Peyer's patch (tissue), 4 donors: Measurements from ENCODE around the gene CDC42BPG. TPM values are rescaled to one million over a fixed set of nuclear protein-coding genes. Genes with fewer than 3 reads are reported as not detected.

Source experiments
- DNase-seq, 3 donors: peaks; one replicate each; pipeline ENCODE4 v3.0.0-alpha.2; 2017 to 2019
- H3K27ac ChIP-seq, 4 donors: fragments of 200-600 bp; sonication (generic); one replicate each; pipeline ENCODE4 v1.5.1; 2016 to 2019
- H3K27me3 ChIP-seq, 2 donors: fragments of 200-600 bp; sonication (generic); one replicate each; pipeline ENCODE4 v1.5.1; 2019
- H3K36me3 ChIP-seq, 3 donors: fragments of 200-600 bp; sonication (generic); one replicate each; pipeline ENCODE4 v1.5.1; 2016 to 2019
- H3K4me1 ChIP-seq, 4 donors: fragments of 200-600 bp; sonication (generic); one replicate each; pipeline ENCODE4 v1.5.1; 2016 to 2019
- H3K4me3 ChIP-seq, 4 donors: fragments of 200-600 bp; sonication (generic); 1 replicate in 3 of 4; 2 replicates in 1 of 4; pipeline ENCODE4 v1.5.1; 2016 to 2019; ENCODE audit warnings: mild to moderate bottlenecking in 1 of 4
- H3K9me3 ChIP-seq, 4 donors: fragments of 200-600 bp; sonication (generic); one replicate each; pipeline ENCODE4 v1.5.1; 2016 to 2019; ENCODE audit warnings: mild to moderate bottlenecking in 1 of 4
- POLR2A ChIP-seq, 2 donors: fragments of 450-650 bp; IDR thresholded peaks; one replicate each; pipeline ENCODE4 v1.5.1; 2017; ENCODE audit warnings: antibody characterized with exemption in 2 of 2, mild to moderate bottlenecking in 2 of 2, moderate library complexity in 2 of 2
- total RNA-seq, 4 donors: library from RNA; depleted of rRNA; stranded (reverse); fragments of >200 nt; gene quantifications; one replicate each; pipeline ENCODE4 v1.1.0, GENCODE V29; 2016
- TF ChIP-seq, protein P1 (sequence below), 6 experiments: fragments of 450-650 bp in 4 of 6; fragments of 200-600 bp in 2 of 6; sonication (generic) in 1 of 6; IDR thresholded peaks; one replicate each; pipeline ENCODE4 v1.5.1; 2017 to 2019; ENCODE audit warnings: antibody characterized with exemption in 6 of 6, mild to moderate bottlenecking in 3 of 6, moderate library complexity in 1 of 6

CDC42BPG gene
- total RNA-seq, 4 donors from 2014 or later, result 25.6 to 78.6 (median 52.1) TPM

DNA sequence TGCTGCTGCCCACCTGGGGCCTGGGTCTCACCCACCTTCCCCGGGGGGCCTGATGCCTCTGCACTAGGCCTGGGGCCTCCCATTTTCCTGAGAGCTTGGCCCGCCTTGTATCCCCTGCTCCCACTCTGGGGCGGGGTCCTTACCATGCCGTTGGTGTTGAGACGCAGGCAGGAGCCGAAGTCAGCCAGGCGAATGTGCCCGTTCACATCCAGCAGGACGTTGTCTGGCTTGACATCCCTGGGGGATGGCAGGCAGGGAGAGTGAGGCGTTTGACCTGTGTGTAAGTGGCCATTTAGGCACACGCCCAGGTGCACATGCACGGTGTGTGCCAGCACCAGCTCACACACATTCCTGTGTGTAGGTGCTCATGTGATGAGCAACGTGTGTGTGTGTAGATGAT lies 5.1 kb downstream of the CDC42BPG start:
- H3K27me3 ChIP-seq, result no peaks in the 10 kb centered on the region
- no peak overlapping the region for H3K4me3 ChIP-seq
- TF ChIP-seq, protein P1, sequence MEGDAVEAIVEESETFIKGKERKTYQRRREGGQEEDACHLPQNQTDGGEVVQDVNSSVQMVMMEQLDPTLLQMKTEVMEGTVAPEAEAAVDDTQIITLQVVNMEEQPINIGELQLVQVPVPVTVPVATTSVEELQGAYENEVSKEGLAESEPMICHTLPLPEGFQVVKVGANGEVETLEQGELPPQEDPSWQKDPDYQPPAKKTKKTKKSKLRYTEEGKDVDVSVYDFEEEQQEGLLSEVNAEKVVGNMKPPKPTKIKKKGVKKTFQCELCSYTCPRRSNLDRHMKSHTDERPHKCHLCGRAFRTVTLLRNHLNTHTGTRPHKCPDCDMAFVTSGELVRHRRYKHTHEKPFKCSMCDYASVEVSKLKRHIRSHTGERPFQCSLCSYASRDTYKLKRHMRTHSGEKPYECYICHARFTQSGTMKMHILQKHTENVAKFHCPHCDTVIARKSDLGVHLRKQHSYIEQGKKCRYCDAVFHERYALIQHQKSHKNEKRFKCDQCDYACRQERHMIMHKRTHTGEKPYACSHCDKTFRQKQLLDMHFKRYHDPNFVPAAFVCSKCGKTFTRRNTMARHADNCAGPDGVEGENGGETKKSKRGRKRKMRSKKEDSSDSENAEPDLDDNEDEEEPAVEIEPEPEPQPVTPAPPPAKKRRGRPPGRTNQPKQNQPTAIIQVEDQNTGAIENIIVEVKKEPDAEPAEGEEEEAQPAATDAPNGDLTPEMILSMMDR (IDR thresholded peaks at IDR 0.05), result no peak
- TF ChIP-seq POLR2A (IDR thresholded peaks at IDR 0.05), result no peak
- DNase-seq, result no peak
- peaks cover 0 to 48% (median 0%) of the 10 kb centered on the region in 3 donors for H3K36me3 ChIP-seq
- no peak overlapping the region for H3K27ac ChIP-seq
- H3K9me3 ChIP-seq, result no peaks in the 10 kb centered on the region
- peaks cover 0 to 9% (median 1%) of the 10 kb centered on the region in 4 donors for H3K4me1 ChIP-seq

DNA sequence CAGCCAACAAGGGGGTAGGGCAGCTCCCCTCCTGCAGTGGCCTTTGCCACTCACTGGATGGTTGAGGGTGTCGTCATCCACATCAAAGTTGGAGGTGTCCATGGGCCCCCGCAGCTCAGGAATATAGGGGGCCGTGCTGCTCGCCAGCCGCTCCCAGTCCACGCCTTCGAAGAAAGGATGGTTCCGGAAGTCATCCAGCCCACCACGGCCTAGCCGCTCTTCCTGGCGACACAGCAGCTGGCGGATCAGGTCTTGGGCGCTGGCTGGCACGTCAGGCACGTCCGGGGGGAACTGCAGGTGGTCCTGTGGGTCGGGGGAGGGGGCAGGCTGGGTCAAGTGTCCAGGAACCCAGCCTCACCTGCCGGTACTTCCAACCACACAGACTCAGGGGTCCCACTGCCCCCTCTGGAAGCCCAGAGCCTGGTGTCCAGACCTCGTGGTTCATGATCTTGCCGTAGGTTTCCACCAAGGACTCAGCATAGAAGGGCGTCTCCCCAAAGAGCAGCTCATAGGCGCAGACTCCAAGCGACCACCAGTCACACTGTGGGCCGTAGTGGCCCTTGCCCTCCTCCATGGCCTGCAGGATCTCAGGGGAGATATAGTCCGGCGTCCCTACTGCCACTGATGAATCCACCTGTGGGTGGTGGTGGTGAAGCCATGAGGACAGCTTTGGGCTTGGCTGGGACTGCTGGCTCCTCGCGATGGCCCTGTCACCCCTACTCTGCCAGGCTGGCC lies 5.7 kb downstream of the CDC42BPG start:
- no peak for DNase-seq
- H3K4me3 ChIP-seq, result no peak overlapping the region
- H3K4me1 ChIP-seq, result peaks cover 0 to 3% (median 1%) of the 10 kb centered on the region in 4 donors
- TF ChIP-seq POLR2A (IDR thresholded peaks at IDR 0.05), result no peak
- TF ChIP-seq, protein P1 (IDR thresholded peaks at IDR 0.05), result no peak
- peaks cover 0 to 54% (median 0%) of the 10 kb centered on the region in 3 donors for H3K36me3 ChIP-seq
- H3K27ac ChIP-seq, result no peak overlapping the region
- H3K27me3 ChIP-seq, result no peaks in the 10 kb centered on the region
- no peaks in the 10 kb centered on the region for H3K9me3 ChIP-seq

DNA sequence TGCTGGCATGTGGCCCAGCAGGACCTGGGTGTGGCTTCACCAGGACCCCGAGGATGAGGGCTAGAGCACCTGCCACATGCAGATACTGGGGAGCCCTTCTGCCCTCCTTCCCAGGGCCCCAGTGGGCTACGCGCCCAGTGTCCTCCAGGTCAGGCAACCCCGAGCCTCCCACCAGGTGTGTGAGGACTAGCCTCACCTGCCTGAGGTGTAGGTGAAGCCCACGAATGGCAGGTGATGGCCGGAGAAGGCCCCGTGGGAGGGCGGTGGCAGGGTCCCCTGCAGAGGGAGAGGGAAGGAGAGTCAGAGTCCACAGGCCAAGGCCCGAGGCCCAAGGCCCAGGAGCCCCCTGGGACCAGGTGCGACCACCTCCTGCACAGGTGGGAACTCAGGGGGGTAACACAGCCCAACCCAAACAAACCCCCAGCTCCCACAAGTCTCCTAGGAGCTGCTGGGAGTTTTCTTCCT lies 6.5 kb downstream of the CDC42BPG start:
- no peak for TF ChIP-seq POLR2A (IDR thresholded peaks at IDR 0.05)
- TF ChIP-seq, protein P1 (IDR thresholded peaks at IDR 0.05), result no peak
- DNase-seq, result no peak
- Histone ChIP-seq H3K9me3 (no peaks in the 10 kb centered on the region), H3K4me1 (peaks cover 0 to 3% (median 0%) of the 10 kb centered on the region in 4 donors), H3K36me3 (peaks cover 0 to 63% (median 0%) of the 10 kb centered on the region in 3 donors), H3K27ac (no peak overlapping the region), H3K27me3 (no peaks in the 10 kb centered on the region), H3K4me3 (no peak overlapping the region)

DNA sequence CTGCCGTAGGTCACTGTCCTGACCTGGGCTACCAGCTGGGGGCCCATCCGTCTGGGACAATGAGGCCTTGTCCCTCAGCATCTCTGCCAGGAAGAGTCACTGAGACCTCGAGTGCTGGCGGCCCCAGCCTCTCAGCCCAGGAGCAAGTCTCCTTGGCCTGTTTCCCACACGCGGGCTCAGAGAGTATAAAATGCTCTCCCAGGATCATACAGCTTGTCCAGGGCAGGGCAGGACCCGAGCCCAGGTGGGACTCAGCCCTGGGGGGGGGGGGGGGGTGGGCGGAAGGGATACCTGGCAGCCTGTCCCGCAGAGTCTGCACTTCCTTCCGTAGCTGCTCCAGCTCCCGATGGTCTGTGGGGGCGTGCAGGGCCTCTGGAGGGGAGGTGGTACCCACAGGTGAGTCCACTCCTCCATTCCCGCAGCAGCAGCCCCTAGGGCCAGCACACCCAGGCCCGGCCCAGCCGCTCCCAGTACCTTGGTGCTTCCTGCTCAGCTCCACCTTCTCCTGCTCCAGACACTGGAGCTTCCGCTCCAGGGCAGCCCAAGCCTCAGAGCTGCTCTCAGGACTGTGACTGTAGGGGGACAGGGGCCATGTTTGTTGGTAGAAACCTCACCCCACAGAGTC lies 7.9 kb downstream of the CDC42BPG start:
- TF ChIP-seq, protein P1 (IDR thresholded peaks at IDR 0.05), result no peak
- TF ChIP-seq POLR2A (IDR thresholded peaks at IDR 0.05), result no peak
- no peak overlapping the region for H3K4me3 ChIP-seq
- no peaks in the 10 kb centered on the region for H3K4me1 ChIP-seq
- no peak overlapping the region for H3K27ac ChIP-seq
- peaks cover 0 to 71% (median 0%) of the 10 kb centered on the region in 3 donors for H3K36me3 ChIP-seq
- no peaks in the 10 kb centered on the region for H3K27me3 ChIP-seq
- H3K9me3 ChIP-seq, result no peaks in the 10 kb centered on the region
- DNase-seq, result no peak

DNA sequence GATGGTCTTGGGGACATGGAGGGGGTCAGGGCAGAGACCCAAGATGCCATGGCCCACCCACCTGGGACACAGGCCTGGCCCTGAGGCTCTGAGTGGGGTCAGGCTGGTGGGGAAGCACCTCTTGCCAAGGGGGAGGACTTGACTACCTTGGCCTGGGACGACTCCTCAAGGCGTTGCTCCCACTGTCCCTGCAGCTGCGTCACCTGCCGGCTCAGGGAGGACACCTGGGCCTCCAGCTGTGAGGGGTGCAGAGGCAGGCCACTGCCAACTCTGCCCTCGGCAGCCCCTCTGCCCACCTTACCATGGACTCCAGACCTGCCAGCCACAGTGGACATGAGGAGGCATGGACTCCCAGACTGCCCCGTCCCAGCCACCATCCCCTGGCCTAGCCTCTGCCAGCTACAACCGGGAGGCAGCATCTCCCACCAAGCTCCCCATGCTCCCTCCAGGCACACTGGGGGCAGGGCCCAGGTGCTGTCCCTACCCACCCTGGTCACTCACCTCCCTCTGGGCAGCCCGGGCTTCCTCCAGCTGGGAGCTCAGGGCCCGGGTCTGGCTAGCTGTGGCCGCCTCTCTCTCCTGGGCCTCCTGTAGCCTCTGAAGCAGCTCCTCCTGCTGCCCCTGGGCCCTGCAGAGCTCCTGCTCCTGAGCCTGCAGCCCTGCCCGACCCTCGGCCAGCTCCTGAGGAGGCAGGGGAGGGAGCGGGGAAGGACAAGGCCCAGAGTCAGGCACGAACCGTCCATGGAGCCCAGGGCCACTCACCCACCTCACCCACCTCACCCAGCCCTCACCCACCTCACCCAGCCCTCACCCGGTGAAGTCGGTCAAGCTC lies 8.6 kb downstream of the CDC42BPG start:
- H3K27me3 ChIP-seq, result no peaks in the 10 kb centered on the region
- TF ChIP-seq POLR2A (IDR thresholded peaks at IDR 0.05), result no peak
- TF ChIP-seq, protein P1 (IDR thresholded peaks at IDR 0.05), result no peak
- no peak overlapping the region for H3K4me3 ChIP-seq
- no peak overlapping the region for H3K27ac ChIP-seq
- no peak for DNase-seq
- no peaks in the 10 kb centered on the region for H3K9me3 ChIP-seq
- peaks cover 0 to 73% (median 0%) of the 10 kb centered on the region in 3 donors for H3K36me3 ChIP-seq
- no peaks in the 10 kb centered on the region for H3K4me1 ChIP-seq
